Measurements from ENCODE around the gene ATG7. TPM values are rescaled to one million over a fixed set of nuclear protein-coding genes. Genes with fewer than 3 reads are reported as not detected.

Gene ATG7
- total RNA-seq, 1 experiment from 2014 or later, result 29.3 TPM

GRCh38 chr3:11513817-11514135, 241.6 kb downstream of the ATG7 start (continued):
- TF ChIP-seq REST (IDR thresholded peaks at IDR 0.05; ENCODE audit: low read depth), result no peak

- H3K4me3 ChIP-seq (replicated peaks in 1 of 2; ENCODE audit: low read depth in 1 of 2, low read length in 2 of 2), result no peak overlapping the region
- no peak for ATAC-seq
- no peak overlapping the region for H3K27ac ChIP-seq (ENCODE audit: low read depth, low read length)
- DNase-seq (ENCODE audit: low read depth, low spot score), result no peak
- no peak for TF ChIP-seq CEBPB (IDR thresholded peaks at IDR 0.05; ENCODE audit: low read depth)
- no peak for TF ChIP-seq ATF3 (IDR thresholded peaks at IDR 0.05)
- no peak for TF ChIP-seq CTCF (IDR thresholded peaks at IDR 0.05 in 2 of 3, conservative IDR thresholded peaks at IDR 0.05 in 1 of 3; ENCODE audit: borderline replicate concordance in 1 of 3, insufficient read depth in 1 of 3, low read depth in 2 of 3, low read length in 2 of 3)
- TF ChIP-seq SRF (IDR thresholded peaks at IDR 0.05; ENCODE audit: low read depth), result no peak
- no peak for TF ChIP-seq FOSL1 (IDR thresholded peaks at IDR 0.05; ENCODE audit: low read depth)
- TF ChIP-seq SP1 (IDR thresholded peaks at IDR 0.05; ENCODE audit: low read depth), result no peak
- TF ChIP-seq EGR1 (IDR thresholded peaks at IDR 0.05; ENCODE audit: low read depth), result no peak
- POLR2A ChIA-PET, result no interaction called here
- CTCF ChIA-PET, result no interaction called here
- H4K20me1 ChIP-seq (ENCODE audit: insufficient read depth), result no peaks in the 10 kb centered on the region
- peaks cover 12 to 20% of the 10 kb centered on the region in 2 experiments for H3K4me1 ChIP-seq (ENCODE audit: control insufficient read depth in 1 of 2, insufficient read depth in 2 of 2, low read length in 2 of 2)
- BruUV-seq (replicated peaks), result no TSS peak
- H3K4me2 ChIP-seq (ENCODE audit: low read length), result no peak overlapping the region
- no peaks in the 10 kb centered on the region for H3K79me2 ChIP-seq (ENCODE audit: insufficient read depth, low read length)
- H3K36me3 ChIP-seq (ENCODE audit: control insufficient read depth in 1 of 2, insufficient read depth in 2 of 2, low read length in 2 of 2), result no peaks in the 10 kb centered on the region
- intact Hi-C loops (cut with micrococcal nuclease), result no loop called here
- H3K9me3 ChIP-seq (ENCODE audit: control insufficient read depth in 1 of 2, insufficient read depth in 1 of 2, low read depth in 1 of 2, low read length in 2 of 2), result no peaks in the 10 kb centered on the region
- no peak overlapping the region for H2AFZ ChIP-seq (ENCODE audit: low read depth, low read length, poor library complexity, severe bottlenecking)
- H3K9me2 ChIP-seq (ENCODE audit: insufficient read depth), result no peaks in the 10 kb centered on the region
- H3K27me3 ChIP-seq (ENCODE audit: insufficient read depth, low read length), result no peaks in the 10 kb centered on the region
- RAD21 ChIA-PET (ENCODE audit: low non-redundant PET in 1 of 2, low total read pairs in 2 of 2, uncharacterized antibody in 2 of 2, unreplicated experiment in 2 of 2), result no interaction called here
- no peak overlapping the region for H3K9ac ChIP-seq (ENCODE audit: low read length)
Observed at GRCh38 chr3:11514191-11514821, 242.1 kb downstream of the ATG7 start.

Data from HCT116 (cell line).